AG10803 (cell line): Measurements from ENCODE around the gene GRID1.

ENCODE experiments used
- DNase-seq: peaks from one replicate; pipeline ENCODE4 v3.0.0; 2010; ENCODE audit warnings: low read depth
- H3K4me3 ChIP-seq: 2 replicates; pipeline ENCODE4 v1.5.1; 2011; ENCODE audit warnings: mild to moderate bottlenecking, low read length, control low read depth
- TF ChIP-seq, protein P1 (sequence below): conservative IDR thresholded peaks from 2 replicates; pipeline ENCODE4 v1.5.1; 2011; ENCODE audit warnings: mild to moderate bottlenecking, low read length, control low read depth, inconsistent platforms

The GRID1 gene

DNA sequence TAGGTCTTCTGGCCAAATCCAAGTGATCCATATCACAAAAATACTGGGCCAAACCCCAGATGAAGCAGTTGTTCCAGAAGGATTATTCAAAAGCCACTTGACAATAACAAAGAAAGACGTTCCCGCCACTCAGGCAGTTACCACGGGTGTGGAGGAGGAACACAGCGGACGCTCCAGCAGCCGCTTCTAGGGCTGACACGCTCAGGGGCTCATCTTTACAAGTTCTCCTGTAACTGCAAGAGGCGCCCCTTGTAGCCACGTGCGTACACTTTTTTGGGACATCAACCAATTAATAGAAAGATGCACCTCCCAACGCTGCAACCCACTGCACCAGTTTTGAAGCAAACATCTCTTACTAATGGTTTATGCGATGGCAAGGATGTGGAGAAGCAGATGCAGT lies 159.4 kb downstream of the GRID1 start:
- TF ChIP-seq, protein P1, sequence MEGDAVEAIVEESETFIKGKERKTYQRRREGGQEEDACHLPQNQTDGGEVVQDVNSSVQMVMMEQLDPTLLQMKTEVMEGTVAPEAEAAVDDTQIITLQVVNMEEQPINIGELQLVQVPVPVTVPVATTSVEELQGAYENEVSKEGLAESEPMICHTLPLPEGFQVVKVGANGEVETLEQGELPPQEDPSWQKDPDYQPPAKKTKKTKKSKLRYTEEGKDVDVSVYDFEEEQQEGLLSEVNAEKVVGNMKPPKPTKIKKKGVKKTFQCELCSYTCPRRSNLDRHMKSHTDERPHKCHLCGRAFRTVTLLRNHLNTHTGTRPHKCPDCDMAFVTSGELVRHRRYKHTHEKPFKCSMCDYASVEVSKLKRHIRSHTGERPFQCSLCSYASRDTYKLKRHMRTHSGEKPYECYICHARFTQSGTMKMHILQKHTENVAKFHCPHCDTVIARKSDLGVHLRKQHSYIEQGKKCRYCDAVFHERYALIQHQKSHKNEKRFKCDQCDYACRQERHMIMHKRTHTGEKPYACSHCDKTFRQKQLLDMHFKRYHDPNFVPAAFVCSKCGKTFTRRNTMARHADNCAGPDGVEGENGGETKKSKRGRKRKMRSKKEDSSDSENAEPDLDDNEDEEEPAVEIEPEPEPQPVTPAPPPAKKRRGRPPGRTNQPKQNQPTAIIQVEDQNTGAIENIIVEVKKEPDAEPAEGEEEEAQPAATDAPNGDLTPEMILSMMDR, result no peak
- H3K4me3 ChIP-seq, result no peak overlapping the region
- DNase-seq, result no peak

DNA sequence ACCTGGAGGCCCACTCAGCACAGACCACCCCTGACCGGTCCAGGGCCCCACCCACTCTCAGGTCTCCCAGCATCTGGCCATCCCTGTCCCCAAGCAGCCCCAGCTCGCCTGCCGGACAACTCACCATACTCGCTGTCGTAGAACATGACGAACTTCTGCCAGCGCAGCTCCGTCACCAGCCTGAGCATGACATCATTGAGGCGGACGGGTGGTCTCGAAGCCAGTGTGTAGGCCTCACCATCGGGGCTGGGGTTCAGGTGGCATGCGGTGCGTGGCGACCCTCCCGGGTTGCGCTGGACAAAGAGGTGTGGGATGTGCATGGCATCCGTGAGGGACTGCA lies 160.4 kb downstream of the GRID1 start:
- TF ChIP-seq, protein P1, result no peak
- no peak overlapping the region for H3K4me3 ChIP-seq
- no peak for DNase-seq

DNA sequence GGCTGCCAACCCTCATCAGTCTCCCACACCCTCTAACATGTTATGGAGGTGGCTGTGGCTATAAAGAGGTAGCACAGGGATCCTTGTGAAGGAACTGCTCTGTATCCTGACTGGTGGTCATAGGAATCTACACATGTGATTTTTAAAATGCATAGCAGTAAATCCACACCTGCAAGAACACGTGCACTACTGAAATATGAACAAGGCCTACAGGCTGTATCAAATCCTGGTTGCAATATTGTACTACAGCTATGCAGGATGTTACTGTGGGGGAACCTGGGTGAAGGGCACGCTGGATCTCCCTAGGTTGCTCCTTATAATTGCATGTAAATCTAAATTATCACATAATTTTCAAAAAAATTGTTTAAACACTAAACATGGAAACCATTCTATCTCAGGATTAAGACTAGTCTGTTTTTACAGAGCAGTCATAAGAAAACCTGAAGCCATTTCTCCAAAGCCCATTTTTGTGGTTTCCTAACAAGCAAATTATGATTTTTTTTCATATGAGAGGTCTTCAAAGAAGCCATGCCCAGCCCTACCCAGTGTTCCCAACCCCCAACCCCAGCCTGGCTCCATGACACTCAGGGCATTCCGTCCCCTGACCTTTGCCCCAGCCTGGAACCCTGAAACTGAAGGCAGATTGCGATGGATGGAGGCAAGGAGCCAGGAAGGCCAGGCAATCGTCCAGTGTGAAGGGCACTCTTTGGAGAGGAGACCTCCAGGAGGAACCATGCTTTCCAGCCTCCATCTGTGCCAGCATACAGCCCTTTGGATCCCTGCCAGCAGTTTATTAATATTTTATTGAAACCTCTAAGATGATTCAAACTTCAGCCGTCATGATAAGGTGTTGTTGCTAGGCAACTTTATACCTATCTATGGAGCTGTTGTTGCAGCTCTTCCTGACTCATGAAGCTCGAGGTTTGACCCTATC lies 161.0 kb downstream of the GRID1 start:
- no peak for DNase-seq
- no peak overlapping the region for H3K4me3 ChIP-seq
- TF ChIP-seq, protein P1, result no peak

DNA sequence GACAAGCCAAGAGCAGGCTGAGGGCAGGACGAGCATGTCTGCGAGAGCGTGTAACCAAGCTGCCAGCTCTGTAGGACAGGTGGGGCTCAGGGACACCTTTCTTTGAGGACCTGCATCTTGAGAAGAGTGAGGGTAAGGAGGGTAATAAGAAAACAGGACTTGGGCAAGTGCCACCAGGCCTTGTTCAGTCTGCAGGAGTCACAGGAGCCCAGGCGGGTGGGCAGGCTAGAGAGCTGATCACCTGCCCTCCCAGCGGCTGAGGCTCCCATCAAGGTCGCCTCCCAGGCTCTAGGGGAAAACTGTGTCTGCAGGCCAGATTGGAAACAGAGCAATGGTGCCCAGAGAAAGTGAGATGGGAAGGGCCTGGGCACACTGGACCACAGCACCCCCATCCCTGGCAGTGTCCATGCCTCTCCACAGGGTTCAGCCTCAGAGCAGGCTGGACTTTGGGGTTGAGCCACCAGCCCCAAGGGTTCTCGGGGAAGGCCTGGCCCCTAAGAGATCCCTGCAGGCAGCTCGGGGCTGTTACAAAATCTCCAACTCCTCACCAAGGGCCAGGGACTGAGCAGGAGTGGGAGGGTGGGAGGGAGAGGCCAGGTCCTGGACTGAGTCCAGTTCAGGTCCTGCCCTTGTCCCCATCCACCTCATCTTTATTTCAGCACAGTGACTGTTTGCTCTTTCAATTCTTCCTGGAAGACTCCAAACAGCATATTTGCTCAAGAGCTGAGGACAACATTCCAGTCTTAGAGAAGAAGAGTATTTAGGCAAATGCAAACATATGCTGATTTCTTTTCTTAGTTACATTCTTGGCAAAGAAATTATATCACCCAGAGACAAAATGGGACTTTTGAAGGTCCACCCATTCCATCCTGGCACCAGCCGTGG lies 161.9 kb downstream of the GRID1 start:
- no peak overlapping the region for H3K4me3 ChIP-seq

DNA sequence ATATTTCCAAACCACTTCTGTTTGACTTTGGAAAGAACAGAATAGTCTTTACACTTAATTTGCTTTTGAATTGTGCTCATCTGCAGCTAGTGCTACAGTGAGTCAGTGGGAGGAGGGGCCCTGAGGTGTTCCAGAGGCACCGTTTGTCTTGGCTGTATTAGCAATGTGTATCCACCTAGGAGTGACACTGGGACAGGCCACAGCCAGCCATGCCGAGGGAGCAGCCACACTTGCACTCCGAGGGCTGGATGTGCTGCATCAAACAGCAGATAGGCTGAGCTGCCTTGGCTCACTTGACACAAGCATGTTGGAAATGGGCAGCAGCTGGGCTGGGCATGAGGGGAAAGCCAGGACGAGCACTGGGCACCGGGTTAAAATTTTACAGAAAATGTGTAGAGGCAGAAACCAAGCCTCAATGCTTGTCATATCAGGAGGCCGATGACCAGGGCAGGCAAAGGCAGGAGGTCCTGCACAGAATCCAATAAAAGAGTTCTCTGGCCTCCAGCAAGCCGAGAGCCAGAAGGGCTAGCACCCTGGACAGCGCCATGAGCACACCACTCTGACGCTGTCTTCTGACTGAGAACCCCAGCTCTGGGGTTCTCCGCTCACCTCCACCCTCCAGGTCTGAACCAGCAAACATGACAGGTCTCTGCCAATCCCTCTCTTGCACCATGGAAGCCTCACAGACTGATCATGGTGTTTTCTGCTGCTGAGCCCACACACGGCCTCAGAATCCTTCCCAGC lies 163.3 kb downstream of the GRID1 start:
- TF ChIP-seq, protein P1, result no peak

More for the DNA sequence above, 161.9 kb downstream of the GRID1 start:
- TF ChIP-seq, protein P1, result no peak
- no peak for DNase-seq

DNA sequence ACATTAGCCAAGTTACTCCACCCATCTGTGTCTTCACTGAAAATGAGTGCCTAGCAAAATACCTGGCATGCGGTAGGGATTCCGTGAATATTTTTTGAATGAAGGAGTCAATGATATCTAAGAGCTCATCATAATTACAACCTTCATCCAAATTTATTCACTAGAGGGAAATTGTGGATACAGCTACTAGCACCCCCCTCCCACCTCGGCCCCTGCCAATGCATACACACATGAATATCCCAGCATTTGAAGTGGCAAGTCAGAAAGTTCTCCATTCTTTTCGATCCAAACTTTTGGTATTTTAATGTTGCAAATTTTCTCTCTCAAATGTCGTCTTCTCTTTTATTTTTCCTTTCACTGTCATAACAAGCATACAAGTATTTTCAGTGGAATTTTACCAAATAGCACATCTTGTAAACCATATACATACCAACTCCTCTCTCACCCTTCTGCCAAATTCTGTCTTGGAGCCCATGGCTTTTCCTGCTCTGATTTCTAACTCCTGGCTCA lies 164.3 kb downstream of the GRID1 start:
- H3K4me3 ChIP-seq, result no peak overlapping the region
- DNase-seq, result no peak
- TF ChIP-seq, protein P1, result no peak

More for the DNA sequence above, 163.3 kb downstream of the GRID1 start:
- peak; percentile 4 for DNase-seq
- H3K4me3 ChIP-seq, result no peak overlapping the region
